Right lung (tissue), 5 donors: ENCODE results near the gene CCDC102A. TPM values are rescaled to one million over a fixed set of nuclear protein-coding genes. Genes with fewer than 3 reads are reported as not detected.
"Not testable (repeated sequence)": the region's sequence is repeated elsewhere in the genome, so short reads cannot be mapped to it uniquely, and the experiment has no call there.

Experiments
- DNase-seq, 2 donors: peaks; one replicate each; pipeline ENCODE4 v3.0.0-alpha.2; 2013
- polyA plus RNA-seq, 5 donors: library from polyadenylated mRNA; unstranded; fragments of 120-200 nt; gene quantifications; one replicate each; pipeline versions ENCODE4 v1.2.1 to v1.2.3, GENCODE V29; 2013; ENCODE audit warnings: inconsistent platforms in 1 of 5, low replicate concordance in 1 of 5; ENCODE audit not compliant: insufficient read length in 5 of 5, insufficient read depth in 1 of 5

CCDC102A gene
- polyA plus RNA-seq, 5 donors = 11.1 to 20.4 (median 14.2) TPM

- no peak for DNase-seq
Measured at GRCh38 chr16:57504491-57504890, 31.9 kb downstream of the CCDC102A start.

DNA sequence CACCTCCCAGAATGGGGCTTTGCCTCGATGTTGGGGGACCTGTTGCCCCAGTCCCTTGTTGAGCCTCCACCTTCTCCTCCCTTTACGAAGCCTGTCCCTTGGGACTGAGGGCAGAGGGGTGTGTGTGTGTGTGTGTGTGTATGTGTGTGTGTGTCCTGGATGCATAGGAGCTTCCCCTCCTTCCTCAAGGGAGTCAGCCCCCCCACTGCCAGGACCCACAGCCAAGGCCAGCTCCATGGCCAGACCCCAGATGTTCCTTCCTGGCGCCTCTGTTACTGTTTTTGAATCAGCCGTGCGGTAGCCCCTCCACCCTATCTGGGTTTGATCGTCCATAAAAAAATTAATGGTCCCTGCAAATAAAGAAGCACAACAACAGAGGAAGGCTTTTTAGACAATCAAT is 32.4 kb downstream of the CCDC102A start:
- no peak for DNase-seq

GRCh38 chr16:57503366-57503765 is 33.0 kb downstream of the CCDC102A start:
- DNase-seq = no peak

DNA sequence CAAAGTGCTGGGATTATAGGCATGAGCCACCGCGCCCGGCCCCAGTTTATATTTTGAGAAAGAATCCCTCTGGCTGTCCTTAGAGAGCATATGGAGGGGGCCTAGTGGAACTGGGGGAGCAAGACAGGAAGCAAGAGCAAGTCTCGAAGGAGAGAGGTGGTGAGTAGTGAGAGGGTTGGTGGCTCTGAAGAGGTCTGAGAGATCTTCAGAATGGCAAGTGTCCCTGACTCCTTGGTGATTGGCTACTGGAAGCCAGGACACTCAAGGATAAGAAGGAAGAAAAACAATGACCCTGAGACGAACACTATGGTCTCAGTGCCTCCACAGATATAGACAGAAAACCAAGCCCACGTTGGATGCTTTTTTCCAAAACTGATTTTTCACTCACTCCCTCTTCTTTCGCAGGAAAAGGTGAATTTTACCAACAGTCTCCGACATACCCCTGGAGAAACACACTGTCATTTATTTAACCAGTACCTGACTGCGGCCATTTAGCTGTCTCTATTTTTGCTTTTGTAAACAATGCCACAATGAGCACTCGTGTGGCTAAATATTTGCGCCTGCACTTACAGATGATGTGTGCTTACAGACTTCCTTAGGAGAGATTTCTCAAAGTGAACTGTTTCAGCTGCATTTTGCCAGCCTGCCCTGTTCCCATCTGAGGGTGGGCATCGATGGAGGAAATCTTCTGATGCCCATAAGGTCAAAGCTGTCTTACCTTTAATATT is 34.2 kb downstream of the CCDC102A start:
- DNase-seq = no peak

DNA sequence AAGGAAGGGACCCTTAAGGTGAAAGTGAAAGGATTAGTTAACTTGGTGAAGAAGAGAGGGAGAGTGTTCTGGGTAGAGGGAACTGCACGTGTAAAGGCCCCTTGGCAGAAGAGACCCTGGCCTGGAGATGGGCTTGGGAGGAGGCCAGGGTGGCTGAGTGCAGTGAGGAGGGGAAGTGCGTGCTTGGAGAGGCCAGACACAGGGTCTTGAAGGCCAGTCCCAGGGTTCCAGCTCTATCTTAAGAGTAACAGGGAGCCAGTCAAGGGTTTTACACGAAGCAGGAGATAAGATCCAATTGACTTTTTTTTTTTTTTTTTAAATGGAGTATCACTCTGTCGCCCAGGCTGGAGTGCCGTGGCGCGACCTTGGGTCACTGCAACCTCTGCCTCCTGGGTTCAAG is 34.9 kb downstream of the CCDC102A start:
- no peak for DNase-seq

GRCh38 chr16:57500578-57501111 is 35.7 kb downstream of the CCDC102A start:
- DNase-seq = no peak

DNA sequence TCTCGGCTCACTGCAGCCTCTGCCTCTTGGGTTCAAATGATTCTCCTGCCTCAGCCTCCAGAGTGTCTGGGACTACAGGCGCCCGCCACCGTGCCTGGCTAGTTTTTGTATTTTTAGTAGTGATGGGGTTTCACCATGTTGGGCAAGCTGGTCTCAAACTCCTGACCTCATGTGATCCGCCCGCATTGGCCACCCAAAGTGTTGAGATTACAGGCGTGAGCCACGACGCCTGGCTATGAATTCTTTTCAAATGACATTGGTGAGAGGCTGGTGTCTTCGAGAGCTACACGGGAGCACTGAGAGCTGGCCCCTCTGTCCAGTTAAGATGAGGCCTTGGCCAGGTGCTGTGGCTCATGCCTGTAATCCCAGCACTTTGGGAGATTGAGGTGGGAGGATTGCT is 36.4 kb downstream of the CCDC102A start:
- not testable (repeated sequence) for DNase-seq

- no peak for DNase-seq
Measured at GRCh38 chr16:57498031-57498430, 38.3 kb downstream of the CCDC102A start.

- DNase-seq = no peak
Measured at GRCh38 chr16:57497121-57497520, 39.2 kb downstream of the CCDC102A start.

- DNase-seq = no peak
Measured at GRCh38 chr16:57493767-57494166, 42.6 kb downstream of the CCDC102A start.

GRCh38 chr16:57489229-57489628 is 47.1 kb downstream of the CCDC102A start:
- no peak for DNase-seq

DNA sequence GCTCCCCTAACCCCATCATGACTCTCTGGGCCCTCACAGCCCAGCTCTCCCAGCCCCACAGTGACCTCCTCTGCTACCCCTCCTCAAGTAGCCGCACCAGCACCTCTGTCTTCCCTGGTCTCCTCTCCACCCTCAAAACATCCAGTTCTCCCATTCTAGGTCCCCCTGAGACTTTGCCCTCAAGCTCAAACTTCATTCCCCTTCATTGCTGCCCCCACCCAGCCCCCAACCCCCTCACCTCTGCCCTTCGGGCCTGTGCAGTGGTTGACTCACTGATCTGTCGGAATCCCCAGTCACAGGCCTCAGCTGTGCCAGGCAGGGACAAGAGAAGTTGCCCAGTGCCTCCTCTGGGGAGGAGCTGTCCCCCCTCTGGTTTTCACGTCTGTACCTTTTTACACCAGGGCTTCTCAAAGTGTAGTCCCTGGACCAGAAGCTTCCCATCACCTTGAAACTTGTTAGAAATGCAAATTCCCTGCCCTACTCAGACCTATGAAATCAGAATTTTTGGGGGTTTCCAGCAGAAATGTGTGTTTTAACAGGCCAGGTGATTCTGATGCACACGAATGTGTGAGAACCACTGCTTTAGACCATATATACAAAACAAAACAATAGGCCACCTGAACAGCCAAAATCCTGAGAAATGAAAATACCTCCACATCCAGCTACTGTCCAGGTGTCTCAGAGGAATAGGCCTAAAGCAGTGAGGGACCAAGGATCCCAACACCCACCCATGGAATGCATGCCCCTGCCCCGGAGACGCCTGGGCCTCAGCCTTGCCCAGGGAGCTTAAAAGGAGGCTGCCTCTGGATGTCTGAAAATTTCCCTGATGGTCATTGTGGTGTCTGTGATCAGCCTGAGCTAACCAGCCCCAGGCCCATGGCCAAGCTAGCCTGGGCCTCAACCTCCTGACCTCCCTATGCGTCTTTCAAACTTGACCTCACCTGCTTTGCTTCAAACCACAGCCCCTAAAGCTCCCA is 49.2 kb downstream of the CCDC102A start:
- no peak for DNase-seq

- peak; percentile 45 to 63 for DNase-seq
Measured at GRCh38 chr16:57485916-57486857, 50.2 kb downstream of the CCDC102A start, which contains the start of gene DOK4. Gene DOK4 (minus strand): TSS chr16:57486493. CDS start chr16:57479507, 6,986 bp downstream.

DNA sequence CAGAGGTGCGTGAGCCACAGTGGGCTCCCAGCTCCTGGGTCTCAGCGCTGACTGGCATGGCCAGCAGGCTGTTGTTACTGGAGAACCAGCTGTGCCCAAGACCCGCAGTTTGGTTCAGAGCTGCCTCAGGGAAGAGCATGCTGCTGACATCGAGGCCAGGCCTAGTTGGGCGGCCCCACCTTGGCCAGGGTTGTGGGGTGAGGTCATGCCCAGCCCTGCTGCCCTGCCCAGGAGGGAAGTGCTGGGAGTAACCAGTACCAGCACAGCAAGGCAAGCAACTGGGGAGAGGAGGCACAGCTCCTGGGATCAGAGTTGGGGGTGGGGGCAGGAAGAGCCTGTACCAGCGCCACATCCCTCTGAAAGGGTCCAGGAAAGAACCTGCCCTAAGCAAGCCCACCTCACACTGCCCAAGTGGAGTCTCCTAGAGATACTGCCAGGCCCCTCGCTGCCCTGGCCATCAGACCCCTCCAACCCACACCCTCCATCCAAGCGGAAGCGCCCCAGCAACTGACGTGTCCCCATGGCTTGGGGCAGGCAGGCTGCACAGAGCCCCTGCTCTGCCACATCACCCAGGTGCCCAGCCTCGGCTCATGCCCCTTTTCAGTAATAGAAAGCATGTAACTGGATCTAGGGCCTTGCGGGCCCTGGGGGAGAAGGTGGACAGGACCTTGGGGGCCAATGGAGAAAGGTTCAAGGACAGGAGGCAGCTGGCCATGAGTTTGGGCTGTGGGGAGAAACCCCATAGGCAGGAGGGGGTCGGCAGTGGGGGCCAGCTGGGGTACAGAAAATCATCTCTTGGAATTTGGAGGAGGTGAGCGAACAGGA is 51.1 kb downstream of the CCDC102A start:
- no peak for DNase-seq

DNA sequence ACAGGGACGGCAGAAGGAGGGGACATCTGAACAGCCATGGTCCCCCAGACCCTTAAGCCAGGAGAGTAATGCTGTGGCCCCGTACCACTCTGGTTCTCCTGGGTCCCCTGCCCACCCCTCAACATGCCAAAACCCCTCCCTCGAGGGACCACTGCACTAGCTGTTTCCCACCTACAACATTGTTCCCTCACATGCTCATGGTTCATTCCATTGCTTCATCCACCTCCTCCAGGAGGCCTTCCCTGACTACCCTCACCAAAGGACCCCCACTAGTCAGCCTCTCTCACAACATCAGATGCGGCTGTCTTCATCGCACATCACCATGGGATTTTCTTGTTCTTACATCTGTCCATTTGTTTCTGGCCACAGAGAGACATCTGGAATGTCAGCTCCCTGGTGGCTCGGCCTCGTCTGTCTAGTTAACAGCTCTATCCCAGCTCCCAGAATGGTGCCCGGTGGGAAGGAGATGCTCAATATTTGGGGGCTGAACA is 51.8 kb downstream of the CCDC102A start:
- no peak for DNase-seq

DNA sequence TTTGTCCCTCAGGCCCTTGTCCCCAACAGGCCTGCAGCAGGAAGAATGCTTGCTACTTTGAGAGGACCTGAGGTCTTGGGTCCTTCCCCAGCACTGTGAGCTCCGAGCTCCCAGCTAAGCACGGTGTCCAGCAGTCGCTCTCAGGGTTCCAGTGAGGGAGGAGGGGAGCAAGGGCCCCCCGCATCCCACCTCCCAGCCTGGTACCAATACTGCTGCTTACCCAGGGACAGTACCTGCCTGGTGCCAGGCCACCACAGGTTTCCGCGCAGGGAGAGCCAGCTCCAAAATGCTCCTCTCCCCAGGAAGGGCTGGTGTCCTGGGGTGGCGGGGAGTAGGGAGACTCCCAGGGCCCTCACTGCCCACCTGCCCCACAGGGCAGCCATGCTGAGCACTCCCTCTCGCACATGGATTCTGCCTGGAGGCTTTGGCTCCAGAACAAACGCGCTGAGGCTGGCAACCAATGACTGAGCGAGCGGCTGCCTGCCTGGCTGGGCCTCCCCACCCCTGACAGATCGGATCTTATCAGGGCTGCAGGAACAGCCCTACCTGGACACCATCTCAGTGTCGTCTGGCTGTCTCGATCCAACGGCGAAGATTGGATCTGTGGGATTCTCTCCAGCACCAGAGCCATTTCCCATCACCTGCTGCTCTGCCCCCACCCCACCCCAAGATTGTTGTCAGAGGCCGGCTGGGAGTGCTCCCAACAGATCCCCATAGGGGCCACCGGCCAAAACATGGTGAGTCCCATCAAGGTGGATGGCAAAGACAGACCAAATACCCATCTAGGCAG is 52.5 kb downstream of the CCDC102A start:
- no peak for DNase-seq

DNA sequence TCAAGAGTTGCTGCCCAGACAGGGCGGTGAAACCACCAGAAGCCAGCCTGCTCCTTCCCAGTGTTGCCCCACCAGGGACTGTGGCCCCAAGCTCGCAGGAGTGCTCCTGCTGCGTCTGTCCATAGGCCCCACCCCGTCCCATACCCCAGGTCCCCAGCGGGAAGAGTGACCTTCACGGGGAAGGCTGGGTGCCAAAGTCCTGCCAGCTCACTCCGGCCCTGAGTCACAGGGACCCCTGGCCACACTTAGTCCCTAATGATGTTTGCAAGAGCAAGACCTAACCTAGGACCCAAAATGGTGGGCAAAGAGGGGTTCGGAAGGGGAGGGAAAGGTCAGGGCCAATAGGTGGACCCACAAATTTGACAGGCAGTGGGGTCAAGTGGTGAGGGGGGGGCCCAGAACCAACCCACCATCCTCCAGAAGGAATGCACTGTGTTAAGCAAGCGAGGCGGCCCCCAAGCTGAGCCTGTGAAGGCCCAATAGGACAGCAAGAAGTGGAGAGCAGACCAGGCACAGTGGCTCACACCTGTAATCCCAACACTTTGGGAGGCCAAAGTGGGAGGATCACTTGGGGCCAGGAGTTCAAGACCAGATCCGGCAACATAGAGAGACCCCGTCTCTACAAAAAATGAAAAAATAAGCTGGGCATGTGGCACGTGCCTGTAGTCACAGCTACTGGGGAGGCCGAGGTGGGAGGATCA is 53.4 kb downstream of the CCDC102A start:
- no peak for DNase-seq

DNA sequence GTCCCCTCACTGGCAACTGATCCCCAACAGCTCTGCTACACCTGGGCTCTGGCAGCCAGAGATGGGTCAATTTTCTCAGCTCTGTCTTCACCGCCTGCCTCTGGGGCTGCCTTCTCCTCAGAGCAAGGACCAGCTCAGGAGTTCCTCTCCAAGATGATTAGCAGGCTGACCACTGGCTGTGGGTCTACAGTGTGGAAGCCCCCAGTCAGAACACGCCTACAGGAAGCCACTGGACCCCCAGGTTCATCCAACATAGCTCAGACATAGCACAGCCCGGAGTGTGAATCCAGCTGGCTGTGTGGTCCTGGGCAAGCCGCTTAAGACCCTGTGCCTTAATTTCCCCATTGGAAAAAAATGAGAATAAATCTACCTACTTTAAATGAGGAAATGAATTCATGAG is 55.0 kb downstream of the CCDC102A start:
- no peak for DNase-seq

- no peak for DNase-seq
Measured at GRCh38 chr16:57480754-57481230, 55.6 kb downstream of the CCDC102A start.
